Activated gamma-delta T cell (primary cell): Measurements from ENCODE around the gene MAP4K5.

Source experiments
- DNase-seq: peaks from one replicate; lab custom pipeline; 2025; lab: John Stamatoyannopoulos, UW

Gene MAP4K5

DNA sequence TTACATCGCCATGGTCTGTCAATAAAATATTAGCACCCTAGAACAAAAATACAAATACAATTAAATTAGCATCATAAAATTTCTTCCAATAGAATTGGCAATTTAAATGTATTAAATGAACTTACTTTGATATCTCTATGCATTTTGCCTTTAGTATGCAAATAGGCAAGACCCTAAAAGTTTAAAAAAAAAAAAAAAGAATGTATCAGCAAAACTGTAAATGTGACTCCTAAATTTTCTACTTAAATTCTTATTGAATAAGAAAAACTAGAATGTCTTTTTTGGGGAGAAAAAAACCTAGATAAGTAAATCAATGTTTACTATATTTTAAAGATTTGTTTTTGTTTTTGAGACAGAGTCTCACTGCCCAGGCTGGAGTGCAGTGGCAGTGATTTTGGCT is 56.2 kb downstream of the MAP4K5 start:
- DNase-seq = no peak

DNA sequence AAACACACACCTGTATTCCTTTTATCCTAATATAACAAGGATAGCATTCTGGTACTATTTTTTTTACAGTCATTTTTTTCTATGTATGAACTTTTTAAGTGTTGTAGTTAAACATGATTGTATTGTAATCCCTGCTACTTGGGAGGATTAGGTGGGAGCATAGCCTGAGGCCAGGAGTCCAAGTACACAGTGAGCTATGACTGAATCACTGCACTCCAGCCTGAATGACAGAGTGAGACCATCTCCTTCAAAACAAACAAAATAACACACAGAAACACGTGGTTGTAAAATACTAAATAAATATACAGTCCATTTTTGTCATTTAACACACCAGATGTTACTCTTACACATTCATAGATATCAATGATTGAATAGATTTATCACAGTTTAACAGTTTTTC is 56.9 kb downstream of the MAP4K5 start:
- no peak for DNase-seq

- no peak for DNase-seq
Observed at GRCh38 chr14:50471838-50472465, 60.4 kb downstream of the MAP4K5 start.

DNA sequence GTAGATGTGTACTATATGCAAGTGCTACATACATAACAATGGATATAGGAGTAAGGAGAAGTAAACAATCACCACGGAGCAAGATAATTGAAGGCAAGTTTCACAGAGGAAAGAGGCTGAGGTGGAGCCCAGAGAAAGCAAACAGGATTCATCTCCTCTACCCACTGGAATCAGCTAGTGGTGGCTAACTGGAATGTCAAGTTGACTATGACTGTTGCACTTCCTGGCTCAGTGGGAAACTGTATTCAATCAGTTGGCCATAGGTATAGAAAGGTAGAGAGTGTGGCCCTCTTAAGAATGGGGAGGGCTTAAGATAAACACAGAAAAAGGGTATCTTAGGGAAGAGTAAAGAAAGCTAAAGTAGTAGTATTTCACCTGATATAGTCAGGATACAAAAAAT is 62.4 kb downstream of the MAP4K5 start:
- no peak for DNase-seq

- no peak for DNase-seq
Observed at GRCh38 chr14:50462111-50462510, 70.3 kb downstream of the MAP4K5 start.

DNA sequence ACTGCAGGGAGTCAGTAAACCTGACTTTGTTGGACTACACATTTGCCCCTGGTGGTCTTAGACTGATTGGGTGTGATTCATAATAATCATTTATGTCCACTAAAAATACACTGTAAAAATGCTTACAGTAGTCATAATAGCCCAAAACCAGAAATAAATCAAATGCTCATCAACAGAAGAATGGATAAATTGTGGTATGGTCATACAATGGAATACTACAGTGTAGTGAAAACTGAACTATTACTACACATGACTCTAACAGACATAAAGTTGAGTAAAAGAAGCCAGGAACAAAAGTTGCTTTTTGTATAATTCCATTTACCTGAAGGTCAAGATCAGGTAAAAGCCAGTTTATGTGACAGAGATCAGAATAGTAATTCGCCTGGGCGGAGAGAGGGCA is 78.5 kb downstream of the MAP4K5 start:
- DNase-seq = no peak

DNA sequence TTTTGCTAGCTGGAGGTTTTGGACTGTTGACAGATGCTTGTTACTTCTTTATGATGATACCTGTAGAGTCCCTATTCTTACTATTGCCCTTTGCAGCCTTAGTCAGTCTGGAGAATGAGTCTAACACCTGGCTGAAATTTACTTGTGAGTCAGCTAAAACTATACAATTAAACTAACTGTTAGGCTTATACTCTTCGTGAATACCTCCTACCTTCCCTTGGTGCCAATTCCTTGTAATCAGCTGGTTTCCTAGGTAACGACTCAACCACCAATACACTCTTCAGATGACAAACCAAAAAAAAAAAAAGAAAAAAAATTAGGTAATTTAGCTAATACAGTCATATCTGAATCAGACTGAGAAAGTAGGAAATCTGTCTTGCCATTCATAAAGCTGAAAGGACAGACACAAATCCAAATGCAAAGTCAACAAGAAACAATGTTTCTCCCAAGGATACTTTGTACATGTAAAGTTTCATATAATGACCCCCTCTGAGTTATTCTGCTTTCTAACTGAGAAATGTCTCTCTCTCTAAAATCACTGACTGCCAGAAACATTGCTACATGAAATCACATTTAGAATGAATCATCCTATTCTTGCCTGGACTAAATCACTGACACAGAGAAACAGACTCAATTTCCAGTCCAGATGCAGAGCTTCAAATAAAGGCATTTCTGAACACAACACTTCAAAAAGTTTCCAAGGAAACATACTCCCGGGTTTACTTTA is 79.2 kb downstream of the MAP4K5 start:
- DNase-seq = no peak

DNA sequence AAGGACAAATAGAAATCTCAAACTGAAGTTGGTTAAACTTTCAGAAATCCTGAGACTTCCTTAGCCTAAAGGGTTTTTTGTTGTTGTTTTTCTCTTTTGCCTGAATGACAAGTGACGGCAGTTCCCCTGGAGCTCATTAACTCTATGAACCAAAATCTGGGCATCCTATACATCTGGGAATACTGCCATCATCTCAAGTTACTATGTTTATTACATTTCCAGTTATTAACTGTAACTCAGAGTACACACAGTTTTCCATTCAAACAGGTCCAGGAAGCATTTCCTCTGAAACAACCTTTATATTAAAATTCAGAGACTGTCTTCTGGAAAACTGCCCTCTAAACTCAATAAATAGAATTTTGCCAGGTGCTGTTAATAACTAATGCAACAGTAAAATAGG is 80.1 kb downstream of the MAP4K5 start:
- no peak for DNase-seq

- no peak for DNase-seq
Observed at GRCh38 chr14:50451854-50452253, 80.5 kb downstream of the MAP4K5 start.

DNA sequence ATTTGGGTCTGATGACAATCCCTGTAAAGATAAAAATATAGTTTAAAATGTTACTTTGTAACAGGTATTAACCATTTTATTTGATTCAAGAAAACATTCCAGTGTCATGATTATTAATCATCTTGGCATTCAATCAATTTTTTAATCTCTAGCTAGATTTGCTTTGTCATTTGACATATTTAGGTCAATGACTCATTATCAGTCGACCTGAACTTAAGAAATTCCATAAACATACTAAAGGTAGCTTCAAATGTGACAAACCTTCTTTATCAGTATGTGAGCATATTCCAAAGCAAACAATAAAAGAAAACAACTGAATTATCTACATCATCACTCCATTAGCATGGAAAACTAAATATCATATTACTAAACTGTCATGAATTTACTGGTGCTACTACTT is 84.9 kb downstream of the MAP4K5 start:
- no peak for DNase-seq

DNA sequence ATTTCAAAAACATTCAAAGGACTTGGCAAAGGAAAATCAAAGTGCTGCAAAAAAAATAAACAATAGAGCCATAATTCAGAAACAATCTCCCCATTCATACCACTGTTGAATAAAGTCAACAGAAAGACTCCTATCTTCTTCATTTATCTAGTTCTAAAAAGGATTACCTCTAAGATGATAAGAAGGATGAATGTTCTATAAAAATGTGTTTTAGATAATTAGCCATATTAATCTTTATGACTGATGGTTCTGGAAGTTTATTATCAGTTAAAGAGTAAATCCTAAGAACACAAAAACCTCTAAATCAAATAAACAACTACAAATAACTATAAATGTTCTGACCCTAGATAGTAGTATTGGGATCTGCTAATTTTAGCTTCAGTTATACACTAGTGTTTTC is 97.8 kb downstream of the MAP4K5 start:
- DNase-seq = no peak

GRCh38 chr14:50432131-50432530 is 100.2 kb downstream of the MAP4K5 start:
- no peak for DNase-seq

GRCh38 chr14:50425816-50426215 is 106.6 kb downstream of the MAP4K5 start:
- DNase-seq = no peak

GRCh38 chr14:50425105-50425504 is 107.3 kb downstream of the MAP4K5 start:
- no peak for DNase-seq

DNA sequence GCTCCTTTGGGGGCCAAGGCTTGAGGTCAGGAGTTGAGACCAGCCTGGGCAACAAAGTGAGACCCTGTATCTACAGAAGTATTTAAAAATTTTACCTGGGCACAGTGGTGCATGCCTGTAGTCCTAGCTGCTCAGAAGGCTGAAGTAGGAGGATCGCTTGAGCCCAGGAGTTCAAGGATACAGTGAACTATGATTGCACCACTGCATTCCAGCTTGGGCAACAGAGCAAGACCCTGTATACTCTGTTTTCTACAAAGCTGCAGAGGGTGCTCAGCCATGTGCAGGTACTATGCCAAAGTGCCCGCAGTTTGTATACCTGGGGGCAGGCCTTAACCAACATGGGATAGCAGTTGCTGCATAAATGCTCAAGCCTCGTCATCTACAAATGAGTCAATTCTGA is 108.8 kb downstream of the MAP4K5 start:
- no peak for DNase-seq

DNA sequence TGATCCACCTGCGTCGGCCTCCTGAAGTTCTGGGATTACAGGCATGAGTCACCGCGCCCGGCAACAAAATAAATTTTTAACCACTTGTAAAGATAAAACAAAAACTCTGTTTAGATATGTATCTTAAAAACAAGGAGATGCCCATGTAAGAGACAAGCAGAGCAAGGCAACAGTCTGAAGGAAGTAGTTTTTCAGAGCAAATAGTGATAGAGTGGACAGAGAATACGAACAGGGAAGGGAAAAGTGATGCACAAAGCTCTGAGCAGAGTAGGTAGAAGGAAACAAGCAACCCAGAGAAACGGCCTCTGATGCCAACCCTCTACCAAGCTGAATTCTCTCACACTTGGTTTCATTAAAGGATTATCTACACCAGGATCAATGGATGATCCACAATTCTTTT is 110.9 kb downstream of the MAP4K5 start:
- DNase-seq = no peak

DNA sequence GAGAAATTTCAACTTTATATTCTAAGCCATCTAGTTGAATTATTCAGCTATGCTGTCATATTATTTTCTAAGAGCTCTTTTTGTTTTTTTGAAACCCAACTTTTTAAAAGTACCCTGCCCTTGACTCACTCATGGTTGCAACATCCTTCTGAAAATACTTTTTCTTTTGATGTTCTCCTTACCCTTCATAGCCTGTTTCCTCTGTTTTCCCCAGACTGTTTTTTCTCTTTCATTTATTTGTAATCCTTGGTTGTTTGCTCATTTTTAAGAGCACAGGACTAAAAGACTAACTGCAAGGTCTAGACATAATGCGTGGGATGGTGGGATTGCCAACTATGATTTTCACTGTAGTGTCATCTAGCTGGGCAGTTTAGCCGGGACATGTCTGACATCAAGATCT is 114.5 kb downstream of the MAP4K5 start:
- DNase-seq = no peak

GRCh38 chr14:50410921-50411320 is 121.4 kb downstream of the MAP4K5 start:
- DNase-seq = no peak

GRCh38 chr14:50410071-50410470 is 122.3 kb downstream of the MAP4K5 start:
- DNase-seq = no peak

DNA sequence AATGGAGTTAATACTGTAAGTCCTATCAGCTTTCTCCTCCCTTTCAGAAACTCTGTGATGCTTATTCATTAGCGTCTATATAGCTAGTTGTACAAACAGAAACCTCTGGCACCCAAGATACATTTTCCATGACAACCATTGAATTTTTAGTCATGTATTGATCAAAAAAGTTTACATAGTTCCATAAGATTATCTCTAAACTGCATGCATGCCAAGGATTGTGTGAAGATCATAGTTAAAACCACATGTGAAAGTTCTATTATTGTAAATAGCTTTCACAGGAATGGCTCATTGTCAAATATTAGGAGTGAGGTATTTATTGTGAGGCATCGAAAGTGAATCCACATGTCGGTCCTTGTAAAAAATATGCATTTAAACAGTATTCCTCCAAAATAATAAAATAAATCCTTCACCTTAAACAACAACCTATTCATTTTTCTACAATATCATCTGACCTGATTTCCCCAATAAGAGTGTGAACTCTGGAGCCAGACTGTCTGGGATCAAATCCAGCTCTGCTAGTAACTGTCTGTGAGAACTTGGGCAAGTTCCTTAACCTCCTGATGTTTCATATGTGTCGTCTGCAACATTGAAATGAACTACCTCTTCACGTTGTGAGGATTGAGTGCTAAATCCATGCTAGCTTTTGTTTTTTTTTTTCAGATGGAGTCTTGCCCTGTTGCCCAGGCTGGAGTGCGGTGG is 125.1 kb downstream of the MAP4K5 start:
- no peak for DNase-seq

GRCh38 chr14:50403419-50403818 is 128.9 kb downstream of the MAP4K5 start:
- DNase-seq = no peak

DNA sequence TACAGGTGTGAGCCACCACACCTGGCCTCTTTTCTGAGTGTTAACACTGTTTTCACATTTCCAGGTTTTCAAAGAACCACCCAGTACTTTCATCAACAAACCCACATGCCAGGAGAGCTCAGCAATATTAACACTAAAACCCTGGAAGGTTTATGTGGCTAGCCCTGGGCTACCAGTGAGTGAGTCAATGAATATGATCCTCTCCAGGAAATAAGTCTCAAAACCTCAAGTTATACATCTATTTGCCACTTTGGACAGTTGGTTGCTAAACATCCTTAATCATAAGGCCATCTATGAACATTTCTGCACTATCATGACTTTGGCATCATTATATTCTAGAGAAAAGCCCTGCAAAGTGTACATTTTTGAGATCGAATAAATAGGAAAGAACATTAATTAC is 129.4 kb downstream of the MAP4K5 start:
- no peak for DNase-seq

GRCh38 chr14:50400461-50400860 is 131.9 kb downstream of the MAP4K5 start:
- DNase-seq = no peak
